GM18511 (cell line): ENCODE data around the gene CTXN1.
"Not testable (repeated sequence)": the region's sequence is repeated elsewhere in the genome, so short reads cannot be mapped to it uniquely, and the experiment has no call there.

Experiments used
- ATAC-seq: cut with Tn5 transposase; IDR thresholded peaks from one replicate; pipeline ENCODE4 v1.9.1; 2021; ENCODE audit warnings: mild to moderate bottlenecking, moderate library complexity; ENCODE audit not compliant: unreplicated experiment

Gene CTXN1

GRCh38 chr19:7926727-7927604 is 1.0 kb upstream of the CTXN1 start:
- ATAC-seq, result no peak

- ATAC-seq, result no peak
Observed at GRCh38 chr19:7925171-7925851, 624 bp downstream of the CTXN1 start.

- ATAC-seq, result no peak
Observed at GRCh38 chr19:7924651-7925170, 1.2 kb downstream of the CTXN1 start.

GRCh38 chr19:7924241-7924640 is 1.7 kb downstream of the CTXN1 start:
- ATAC-seq, result no peak

- ATAC-seq, result no peak
Observed at GRCh38 chr19:7923295-7924191, 2.4 kb downstream of the CTXN1 start.

GRCh38 chr19:7922836-7923195 is 3.1 kb downstream of the CTXN1 start:
- no peak for ATAC-seq

- no peak for ATAC-seq
Observed at GRCh38 chr19:7921967-7922835, 3.7 kb downstream of the CTXN1 start.

GRCh38 chr19:7921302-7921966 is 4.5 kb downstream of the CTXN1 start:
- ATAC-seq, result no peak

GRCh38 chr19:7920519-7921301 is 5.2 kb downstream of the CTXN1 start:
- peak; percentile 39 for ATAC-seq

GRCh38 chr19:7919610-7920518 is 6.1 kb downstream of the CTXN1 start, which contains the start of gene SNAPC2:
Gene SNAPC2 (plus strand): TSS chr19:7920338. CDS start chr19:7920367, 29 bp downstream.
- peak; percentile 58 for ATAC-seq

GRCh38 chr19:7918615-7919421 is 7.1 kb downstream of the CTXN1 start:
- no peak for ATAC-seq

GRCh38 chr19:7918062-7918614 is 7.8 kb downstream of the CTXN1 start:
- ATAC-seq, result not testable (repeated sequence)

- ATAC-seq, result no peak
Observed at GRCh38 chr19:7917267-7918061, 8.5 kb downstream of the CTXN1 start.

- ATAC-seq, result no peak
Observed at GRCh38 chr19:7916955-7917266, 9.0 kb downstream of the CTXN1 start.

- ATAC-seq, result no peak
Observed at GRCh38 chr19:7916103-7916954, 9.6 kb downstream of the CTXN1 start.
